Panc1 (cell line): ENCODE measurements around the gene PTPRF. TPM values are rescaled to one million over a fixed set of nuclear protein-coding genes. Genes with fewer than 3 reads are reported as not detected.

Source experiments
- ATAC-seq: fragments of 200-7000 bp; cut with Tn5 transposase; 2 replicates; pipeline ENCODE4 v1.9.1; 2020; ENCODE audit warnings: mild to moderate bottlenecking, moderate library complexity
- BruUV-seq: library from RNA; stranded (reverse); fragments of 400-500 nt; replicated peaks from 2 replicates; lab custom pipeline; 2021; lab: Mats Ljungman, UMichigan
- CTCF ChIA-PET: fragments of 300-600 bp; sonication (Branson Sonifier 250); formaldehyde crosslinking; loops from one replicate; lab custom pipeline; 2022; ENCODE audit warnings: antibody characterized with exemption; lab: Charles Lee
- POLR2A ChIA-PET: fragments of 300-600 bp; sonication (Branson Sonifier 250); formaldehyde crosslinking; loops from one replicate; lab custom pipeline; 2022; ENCODE audit warnings: antibody characterized with exemption; lab: Charles Lee
- DNase-seq: peaks from one replicate; pipeline ENCODE4 v3.0.0-alpha.2; 2010; ENCODE audit warnings: low read depth, low spot score
- H3K27ac ChIP-seq: 2 replicates; pipeline ENCODE4 v1.5.1; 2011; ENCODE audit warnings: mild to moderate bottlenecking, low read length, inconsistent platforms
- H3K27me3 ChIP-seq: fragments of 200-500 bp; sonication (Bioruptor generic); 2 replicates; pipeline ENCODE4 v1.6.0; 2014; ENCODE audit warnings: low read length, inconsistent platforms; ENCODE audit not compliant: control insufficient read depth, insufficient read depth
- H3K36me3 ChIP-seq: fragments of 200-500 bp; sonication (Bioruptor generic); 2 replicates; pipeline ENCODE4 v1.5.1; 2014; ENCODE audit warnings: inconsistent platforms, mild to moderate bottlenecking, low read length, moderate library complexity; ENCODE audit not compliant: control insufficient read depth, insufficient read depth
- H3K4me1 ChIP-seq: 2 replicates; pipeline ENCODE4 v1.5.1; 2011; ENCODE audit warnings: inconsistent platforms, mild to moderate bottlenecking, low read length, moderate library complexity; ENCODE audit not compliant: control insufficient read depth, insufficient read depth
- H3K4me3 ChIP-seq, 2 experiments: 2 replicates each; pipeline ENCODE4 v1.5.1; 2011 to 2012; ENCODE audit warnings: low read depth in 2 of 2, low read length in 2 of 2, mild to moderate bottlenecking in 2 of 2, inconsistent platforms in 1 of 2, moderate library complexity in 1 of 2
- H3K9me3 ChIP-seq: fragments of 200-500 bp; sonication (Bioruptor generic); 2 replicates; pipeline ENCODE4 v1.5.1; 2014; ENCODE audit warnings: low read depth, mild to moderate bottlenecking, inconsistent platforms, low read length, moderate library complexity; ENCODE audit not compliant: control insufficient read depth, insufficient read depth
- POLR2AphosphoS5 ChIP-seq: IDR thresholded peaks from 2 replicates; pipeline ENCODE4 v1.6.1; 2012; ENCODE audit warnings: mild to moderate bottlenecking, low read depth, low read length, moderate library complexity
- SIN3A ChIP-seq: IDR thresholded peaks from 2 replicates; pipeline ENCODE4 v1.6.1; 2012; ENCODE audit warnings: low read depth, mild to moderate bottlenecking, low read length, moderate library complexity, borderline replicate concordance; ENCODE audit not compliant: insufficient read depth
- TCF7L2 ChIP-seq: IDR thresholded peaks from 2 replicates; pipeline ENCODE4 v1.6.1; 2011; ENCODE audit warnings: mild to moderate bottlenecking, low read depth, low read length, inconsistent platforms
- in situ Hi-C: cut with HindIII; loops from 2 replicates; pipeline ENCODE4 v1.10.0; 2016; ENCODE audit warnings: low sequenced_read_pairs, low pct_unique_long_range_greater_than_20kb
- intact Hi-C: fragments of 100-400 bp; cut with micrococcal nuclease; formaldehyde crosslinking; loops from one replicate; pipeline ENCODE4 v1.10.0; 2022; ENCODE audit not compliant: unreplicated experiment
- total RNA-seq: library from RNA; stranded (reverse); gene quantifications from one replicate; pipeline ENCODE4 v1.2.1, GENCODE V29; 2021; ENCODE audit not compliant: unreplicated experiment
- TF ChIP-seq, protein P1 (sequence below): fragments of 450-650 bp; IDR thresholded peaks from 2 replicates; pipeline ENCODE4 v1.5.1; 2017; ENCODE audit warnings: mild to moderate bottlenecking
- TF ChIP-seq, protein P2 (sequence below), 2 experiments: IDR thresholded peaks; 2 replicates each; pipeline ENCODE4 v1.6.1; 2011 to 2012; ENCODE audit warnings: low read depth in 2 of 2, control low read depth in 1 of 2, low read length in 1 of 2, mild to moderate bottlenecking in 1 of 2, moderate library complexity in 1 of 2; ENCODE audit not compliant: insufficient read depth in 1 of 2

The PTPRF gene
- total RNA-seq, 1 experiment from 2014 or later: 77.5 TPM

DNA sequence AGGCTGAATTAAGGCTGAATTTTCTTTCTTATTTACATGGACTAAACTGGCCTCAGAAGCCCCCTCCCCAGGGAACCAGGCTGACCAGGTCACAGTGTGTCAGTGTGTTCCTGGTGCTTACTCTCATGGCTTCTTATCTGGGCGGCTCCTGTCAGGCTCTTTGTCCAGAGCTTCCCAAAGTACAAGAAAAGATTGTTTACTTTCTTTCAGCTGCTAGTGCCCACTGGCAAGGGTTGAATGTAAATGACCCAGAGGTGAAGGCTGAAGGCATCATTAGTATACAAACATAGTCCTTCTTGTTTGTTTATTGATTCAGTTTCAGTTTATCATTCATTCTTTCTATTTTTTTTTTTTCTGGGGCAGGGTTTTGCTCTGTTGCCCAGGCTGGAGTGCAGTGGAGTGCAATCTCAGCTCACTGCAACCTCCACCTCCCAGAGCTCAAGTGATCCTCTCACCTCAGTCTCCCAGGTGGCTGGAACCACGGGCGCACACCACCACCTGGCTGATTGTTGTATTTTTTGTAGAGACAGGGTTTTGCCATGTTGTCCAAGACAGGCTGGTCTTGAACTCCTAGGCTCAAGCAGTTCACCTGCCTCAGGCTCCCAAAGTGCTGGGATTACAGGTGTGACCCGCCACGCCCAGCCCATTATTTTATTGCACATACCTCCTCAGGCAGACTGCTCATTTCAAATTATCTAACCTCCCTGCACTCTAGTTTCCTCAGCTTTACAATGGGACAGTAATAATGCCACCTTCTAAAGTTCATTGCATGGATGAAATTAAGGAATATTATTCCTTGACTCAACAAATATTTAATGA lies 109.5 kb downstream of the PTPRF start:
- ATAC-seq (0 out of 2 replicates have a peak, but pooled peaks have one; percentile 50), DNase-seq (no peak)
- in situ Hi-C loops (no loop called here), intact Hi-C loops (no loop called here)
- Histone ChIP-seq H3K27ac (no peak overlapping the region), H3K9me3 (no peaks in the 10 kb centered on the region), H3K4me1 (no peaks in the 10 kb centered on the region), H3K36me3 (no peaks in the 10 kb centered on the region), H3K4me3 (no peak overlapping the region), H3K27me3 (no peaks in the 10 kb centered on the region)
- no peak for TF ChIP-seq POLR2AphosphoS5
- no peak for TF ChIP-seq TCF7L2
- TF ChIP-seq, protein P1, sequence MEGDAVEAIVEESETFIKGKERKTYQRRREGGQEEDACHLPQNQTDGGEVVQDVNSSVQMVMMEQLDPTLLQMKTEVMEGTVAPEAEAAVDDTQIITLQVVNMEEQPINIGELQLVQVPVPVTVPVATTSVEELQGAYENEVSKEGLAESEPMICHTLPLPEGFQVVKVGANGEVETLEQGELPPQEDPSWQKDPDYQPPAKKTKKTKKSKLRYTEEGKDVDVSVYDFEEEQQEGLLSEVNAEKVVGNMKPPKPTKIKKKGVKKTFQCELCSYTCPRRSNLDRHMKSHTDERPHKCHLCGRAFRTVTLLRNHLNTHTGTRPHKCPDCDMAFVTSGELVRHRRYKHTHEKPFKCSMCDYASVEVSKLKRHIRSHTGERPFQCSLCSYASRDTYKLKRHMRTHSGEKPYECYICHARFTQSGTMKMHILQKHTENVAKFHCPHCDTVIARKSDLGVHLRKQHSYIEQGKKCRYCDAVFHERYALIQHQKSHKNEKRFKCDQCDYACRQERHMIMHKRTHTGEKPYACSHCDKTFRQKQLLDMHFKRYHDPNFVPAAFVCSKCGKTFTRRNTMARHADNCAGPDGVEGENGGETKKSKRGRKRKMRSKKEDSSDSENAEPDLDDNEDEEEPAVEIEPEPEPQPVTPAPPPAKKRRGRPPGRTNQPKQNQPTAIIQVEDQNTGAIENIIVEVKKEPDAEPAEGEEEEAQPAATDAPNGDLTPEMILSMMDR: no peak
- no peak for TF ChIP-seq SIN3A
- TF ChIP-seq, protein P2, sequence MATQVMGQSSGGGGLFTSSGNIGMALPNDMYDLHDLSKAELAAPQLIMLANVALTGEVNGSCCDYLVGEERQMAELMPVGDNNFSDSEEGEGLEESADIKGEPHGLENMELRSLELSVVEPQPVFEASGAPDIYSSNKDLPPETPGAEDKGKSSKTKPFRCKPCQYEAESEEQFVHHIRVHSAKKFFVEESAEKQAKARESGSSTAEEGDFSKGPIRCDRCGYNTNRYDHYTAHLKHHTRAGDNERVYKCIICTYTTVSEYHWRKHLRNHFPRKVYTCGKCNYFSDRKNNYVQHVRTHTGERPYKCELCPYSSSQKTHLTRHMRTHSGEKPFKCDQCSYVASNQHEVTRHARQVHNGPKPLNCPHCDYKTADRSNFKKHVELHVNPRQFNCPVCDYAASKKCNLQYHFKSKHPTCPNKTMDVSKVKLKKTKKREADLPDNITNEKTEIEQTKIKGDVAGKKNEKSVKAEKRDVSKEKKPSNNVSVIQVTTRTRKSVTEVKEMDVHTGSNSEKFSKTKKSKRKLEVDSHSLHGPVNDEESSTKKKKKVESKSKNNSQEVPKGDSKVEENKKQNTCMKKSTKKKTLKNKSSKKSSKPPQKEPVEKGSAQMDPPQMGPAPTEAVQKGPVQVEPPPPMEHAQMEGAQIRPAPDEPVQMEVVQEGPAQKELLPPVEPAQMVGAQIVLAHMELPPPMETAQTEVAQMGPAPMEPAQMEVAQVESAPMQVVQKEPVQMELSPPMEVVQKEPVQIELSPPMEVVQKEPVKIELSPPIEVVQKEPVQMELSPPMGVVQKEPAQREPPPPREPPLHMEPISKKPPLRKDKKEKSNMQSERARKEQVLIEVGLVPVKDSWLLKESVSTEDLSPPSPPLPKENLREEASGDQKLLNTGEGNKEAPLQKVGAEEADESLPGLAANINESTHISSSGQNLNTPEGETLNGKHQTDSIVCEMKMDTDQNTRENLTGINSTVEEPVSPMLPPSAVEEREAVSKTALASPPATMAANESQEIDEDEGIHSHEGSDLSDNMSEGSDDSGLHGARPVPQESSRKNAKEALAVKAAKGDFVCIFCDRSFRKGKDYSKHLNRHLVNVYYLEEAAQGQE (IDR thresholded peaks at IDR 0.05; ENCODE audit: insufficient read depth in 1 of 2, low read depth in 2 of 2, low read length in 1 of 2): no peak
- POLR2A ChIA-PET: no interaction called here
- CTCF ChIA-PET: interaction anchor here (0.5 kb wide), 1 partner anchor 25 kb away, joined by 3 read pairs; no protein-coding TSS in a partner anchor
- no TSS peak for BruUV-seq

DNA sequence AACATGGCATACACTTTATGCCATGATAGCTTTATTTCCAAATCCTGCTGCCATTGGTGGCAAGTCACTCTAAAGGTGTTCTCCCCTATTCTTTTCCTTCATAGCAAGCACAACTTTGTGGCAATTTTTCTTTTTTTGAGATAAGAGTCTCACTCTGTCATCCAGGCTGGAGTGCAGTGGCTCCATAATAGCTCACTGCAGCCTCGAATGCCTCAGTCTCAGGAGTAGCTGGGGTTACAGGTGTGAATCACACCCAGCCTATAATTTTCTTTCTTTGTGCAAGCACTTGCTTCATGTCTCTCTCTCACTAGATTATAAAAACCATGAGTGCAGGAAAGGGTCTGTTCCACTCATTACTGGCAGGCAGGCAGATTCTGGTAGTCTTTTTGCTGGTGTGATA lies 113.9 kb downstream of the PTPRF start:
- no peaks in the 10 kb centered on the region for H3K36me3 ChIP-seq
- POLR2A ChIA-PET: no interaction called here
- H3K27ac ChIP-seq: no peak overlapping the region
- no peaks in the 10 kb centered on the region for H3K27me3 ChIP-seq
- in situ Hi-C loops: no loop called here
- BruUV-seq: no TSS peak
- ATAC-seq (no peak), DNase-seq (no peak)
- no peak overlapping the region for H3K4me3 ChIP-seq
- no peaks in the 10 kb centered on the region for H3K9me3 ChIP-seq
- CTCF ChIA-PET: no interaction called here
- peaks cover 9% of the 10 kb centered on the region for H3K4me1 ChIP-seq
- TF ChIP-seq, protein P2 (IDR thresholded peaks at IDR 0.05; ENCODE audit: insufficient read depth in 1 of 2, low read depth in 2 of 2, low read length in 1 of 2): no peak
- no peak for TF ChIP-seq POLR2AphosphoS5
- no peak for TF ChIP-seq SIN3A
- intact Hi-C loops: no loop called here
